HL-60 (cell line): ENCODE measurements around the gene UTF1.

Experiments
- GABPA ChIP-seq: IDR thresholded peaks from 2 replicates; pipeline ENCODE4 v1.6.1; 2012; ENCODE audit warnings: low read depth
- POLR2AphosphoS5 ChIP-seq: IDR thresholded peaks from 2 replicates; pipeline ENCODE4 v1.6.1; 2012; ENCODE audit warnings: low read depth
- SPI1 ChIP-seq: IDR thresholded peaks from 2 replicates; pipeline ENCODE4 v1.6.1; 2012; ENCODE audit warnings: low read depth, mild to moderate bottlenecking, borderline replicate concordance
- TF ChIP-seq, protein P1 (sequence below): IDR thresholded peaks from one replicate; pipeline ENCODE4 v1.5.1; 2011; ENCODE audit warnings: low read length, control low read depth, inconsistent platforms; ENCODE audit not compliant: insufficient read depth
- TF ChIP-seq, protein P2 (sequence below): IDR thresholded peaks from 2 replicates; pipeline ENCODE4 v1.6.1; 2012; ENCODE audit warnings: low read depth; ENCODE audit not compliant: insufficient replicate concordance

DNA sequence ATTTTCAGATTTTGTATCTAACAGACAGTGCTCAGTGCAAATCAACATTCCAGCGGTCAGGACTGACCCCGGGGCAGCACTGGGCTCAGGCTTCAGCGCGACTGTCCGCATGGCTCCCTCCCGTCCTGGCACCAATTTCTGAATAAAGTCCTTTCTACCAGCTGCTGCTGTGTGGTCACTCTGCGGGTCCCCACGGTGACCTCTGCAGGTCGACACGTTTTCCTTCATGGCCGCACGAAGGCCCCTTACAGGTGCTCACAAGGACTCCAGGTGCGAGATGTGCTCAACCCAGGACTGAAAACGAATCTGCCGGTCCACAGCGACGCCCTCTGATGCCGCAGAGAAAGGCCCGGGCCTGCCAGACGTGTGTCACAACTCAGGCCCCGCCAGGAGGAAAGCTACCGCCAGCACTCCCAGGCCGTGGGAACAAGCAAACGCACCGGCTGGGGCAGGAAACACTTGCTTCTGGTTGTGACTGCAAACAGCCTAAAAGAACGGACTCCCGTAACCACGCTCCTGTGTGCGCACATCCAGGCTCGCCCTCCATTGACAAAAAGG, 3.7 kb upstream of the UTF1 start:
- TF ChIP-seq, protein P1, sequence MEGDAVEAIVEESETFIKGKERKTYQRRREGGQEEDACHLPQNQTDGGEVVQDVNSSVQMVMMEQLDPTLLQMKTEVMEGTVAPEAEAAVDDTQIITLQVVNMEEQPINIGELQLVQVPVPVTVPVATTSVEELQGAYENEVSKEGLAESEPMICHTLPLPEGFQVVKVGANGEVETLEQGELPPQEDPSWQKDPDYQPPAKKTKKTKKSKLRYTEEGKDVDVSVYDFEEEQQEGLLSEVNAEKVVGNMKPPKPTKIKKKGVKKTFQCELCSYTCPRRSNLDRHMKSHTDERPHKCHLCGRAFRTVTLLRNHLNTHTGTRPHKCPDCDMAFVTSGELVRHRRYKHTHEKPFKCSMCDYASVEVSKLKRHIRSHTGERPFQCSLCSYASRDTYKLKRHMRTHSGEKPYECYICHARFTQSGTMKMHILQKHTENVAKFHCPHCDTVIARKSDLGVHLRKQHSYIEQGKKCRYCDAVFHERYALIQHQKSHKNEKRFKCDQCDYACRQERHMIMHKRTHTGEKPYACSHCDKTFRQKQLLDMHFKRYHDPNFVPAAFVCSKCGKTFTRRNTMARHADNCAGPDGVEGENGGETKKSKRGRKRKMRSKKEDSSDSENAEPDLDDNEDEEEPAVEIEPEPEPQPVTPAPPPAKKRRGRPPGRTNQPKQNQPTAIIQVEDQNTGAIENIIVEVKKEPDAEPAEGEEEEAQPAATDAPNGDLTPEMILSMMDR = no peak
- TF ChIP-seq SPI1 = no peak
- no peak for TF ChIP-seq POLR2AphosphoS5
- TF ChIP-seq, protein P2, sequence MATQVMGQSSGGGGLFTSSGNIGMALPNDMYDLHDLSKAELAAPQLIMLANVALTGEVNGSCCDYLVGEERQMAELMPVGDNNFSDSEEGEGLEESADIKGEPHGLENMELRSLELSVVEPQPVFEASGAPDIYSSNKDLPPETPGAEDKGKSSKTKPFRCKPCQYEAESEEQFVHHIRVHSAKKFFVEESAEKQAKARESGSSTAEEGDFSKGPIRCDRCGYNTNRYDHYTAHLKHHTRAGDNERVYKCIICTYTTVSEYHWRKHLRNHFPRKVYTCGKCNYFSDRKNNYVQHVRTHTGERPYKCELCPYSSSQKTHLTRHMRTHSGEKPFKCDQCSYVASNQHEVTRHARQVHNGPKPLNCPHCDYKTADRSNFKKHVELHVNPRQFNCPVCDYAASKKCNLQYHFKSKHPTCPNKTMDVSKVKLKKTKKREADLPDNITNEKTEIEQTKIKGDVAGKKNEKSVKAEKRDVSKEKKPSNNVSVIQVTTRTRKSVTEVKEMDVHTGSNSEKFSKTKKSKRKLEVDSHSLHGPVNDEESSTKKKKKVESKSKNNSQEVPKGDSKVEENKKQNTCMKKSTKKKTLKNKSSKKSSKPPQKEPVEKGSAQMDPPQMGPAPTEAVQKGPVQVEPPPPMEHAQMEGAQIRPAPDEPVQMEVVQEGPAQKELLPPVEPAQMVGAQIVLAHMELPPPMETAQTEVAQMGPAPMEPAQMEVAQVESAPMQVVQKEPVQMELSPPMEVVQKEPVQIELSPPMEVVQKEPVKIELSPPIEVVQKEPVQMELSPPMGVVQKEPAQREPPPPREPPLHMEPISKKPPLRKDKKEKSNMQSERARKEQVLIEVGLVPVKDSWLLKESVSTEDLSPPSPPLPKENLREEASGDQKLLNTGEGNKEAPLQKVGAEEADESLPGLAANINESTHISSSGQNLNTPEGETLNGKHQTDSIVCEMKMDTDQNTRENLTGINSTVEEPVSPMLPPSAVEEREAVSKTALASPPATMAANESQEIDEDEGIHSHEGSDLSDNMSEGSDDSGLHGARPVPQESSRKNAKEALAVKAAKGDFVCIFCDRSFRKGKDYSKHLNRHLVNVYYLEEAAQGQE = no peak
- no peak for TF ChIP-seq GABPA
